ENCODE data around the gene PRELP.

Gene PRELP

GRCh38 chr1:203526572-203526971, 51.0 kb downstream of the PRELP start:
- DNase-seq, result peak; percentile 65

GRCh38 chr1:203527013-203527412, 51.4 kb downstream of the PRELP start:
- DNase-seq, result no peak

GRCh38 chr1:203528063-203528462, 52.5 kb downstream of the PRELP start:
- DNase-seq, result no peak

- no peak for DNase-seq
Measured at GRCh38 chr1:203528976-203529835, 53.6 kb downstream of the PRELP start.

- no peak for DNase-seq
Measured at GRCh38 chr1:203531063-203531462, 55.5 kb downstream of the PRELP start.

GRCh38 chr1:203534012-203534411, 58.4 kb downstream of the PRELP start:
- no peak for DNase-seq

GRCh38 chr1:203534526-203534925, 58.9 kb downstream of the PRELP start:
- peak; percentile 93 for DNase-seq

- no peak for DNase-seq
Measured at GRCh38 chr1:203536575-203536974, 61.0 kb downstream of the PRELP start.

- DNase-seq, result no peak
Measured at GRCh38 chr1:203536980-203537455, 61.4 kb downstream of the PRELP start.

GRCh38 chr1:203537806-203538464, 62.3 kb downstream of the PRELP start:
- no peak for DNase-seq

- no peak for DNase-seq
Measured at GRCh38 chr1:203538726-203539125, 63.1 kb downstream of the PRELP start.

GRCh38 chr1:203539831-203540546, 64.4 kb downstream of the PRELP start:
- no peak for DNase-seq

Data from islet precursor cell (in vitro differentiated cells).